HG03066 (cell line): Measurements from ENCODE around the gene GALNT17.

Experiments
- ATAC-seq: cut with Tn5 transposase; IDR thresholded peaks from one replicate; pipeline ENCODE4 v1.9.1; 2021; ENCODE audit warnings: low read depth; ENCODE audit not compliant: unreplicated experiment

Gene GALNT17

GRCh38 chr7:71485586-71485985, 353.6 kb downstream of the GALNT17 start:
- ATAC-seq = no peak

- no peak for ATAC-seq
Observed at GRCh38 chr7:71486414-71486813, 354.5 kb downstream of the GALNT17 start.

- no peak for ATAC-seq
Observed at GRCh38 chr7:71486856-71487628, 355.1 kb downstream of the GALNT17 start.

- no peak for ATAC-seq
Observed at GRCh38 chr7:71488308-71488707, 356.4 kb downstream of the GALNT17 start.

GRCh38 chr7:71491336-71491735, 359.4 kb downstream of the GALNT17 start:
- ATAC-seq = no peak

- no peak for ATAC-seq
Observed at GRCh38 chr7:71495828-71496227, 363.9 kb downstream of the GALNT17 start.

- no peak for ATAC-seq
Observed at GRCh38 chr7:71497256-71497946, 365.5 kb downstream of the GALNT17 start.

GRCh38 chr7:71498381-71498780, 366.4 kb downstream of the GALNT17 start:
- ATAC-seq = no peak

GRCh38 chr7:71504697-71505441, 372.9 kb downstream of the GALNT17 start:
- no peak for ATAC-seq

GRCh38 chr7:71506822-71507221, 374.9 kb downstream of the GALNT17 start:
- ATAC-seq = no peak

- ATAC-seq = no peak
Observed at GRCh38 chr7:71507680-71508602, 376.0 kb downstream of the GALNT17 start.

GRCh38 chr7:71509381-71509780, 377.4 kb downstream of the GALNT17 start:
- no peak for ATAC-seq

GRCh38 chr7:71511361-71511807, 379.4 kb downstream of the GALNT17 start:
- ATAC-seq = no peak

GRCh38 chr7:71517940-71518699, 386.2 kb downstream of the GALNT17 start:
- ATAC-seq = no peak

GRCh38 chr7:71518880-71519279, 386.9 kb downstream of the GALNT17 start:
- no peak for ATAC-seq

- no peak for ATAC-seq
Observed at GRCh38 chr7:71521506-71521905, 389.6 kb downstream of the GALNT17 start.

- no peak for ATAC-seq
Observed at GRCh38 chr7:71526106-71526505, 394.2 kb downstream of the GALNT17 start.

GRCh38 chr7:71527213-71527612, 395.3 kb downstream of the GALNT17 start:
- ATAC-seq = no peak

GRCh38 chr7:71535616-71536015, 403.7 kb downstream of the GALNT17 start:
- no peak for ATAC-seq

GRCh38 chr7:71538210-71538609, 406.3 kb downstream of the GALNT17 start:
- ATAC-seq = no peak
